Fibroblast of skin of left quadriceps (primary cell): Measurements from ENCODE around the gene LY6G5C.
"Not testable (repeated sequence)": the region's sequence is repeated elsewhere in the genome, so short reads cannot be mapped to it uniquely, and the experiment has no call there.

Experiments used
- DNase-seq, 2 experiments: peaks; one replicate each; pipeline ENCODE4 v3.0.0-alpha.2; 2013; ENCODE audit warnings: low read depth in 2 of 2

The LY6G5C gene

GRCh38 chr6:31715022-31715958 is 34.4 kb upstream of the LY6G5C start, which contains the start of gene LY6G6D:
LY6G6D (plus strand) TSS chr6:31715348; CDS start chr6:31715356, 8 bp downstream.
- no peak for DNase-seq

GRCh38 chr6:31713991-31714684 is 33.3 kb upstream of the LY6G5C start:
- no peak for DNase-seq

DNA sequence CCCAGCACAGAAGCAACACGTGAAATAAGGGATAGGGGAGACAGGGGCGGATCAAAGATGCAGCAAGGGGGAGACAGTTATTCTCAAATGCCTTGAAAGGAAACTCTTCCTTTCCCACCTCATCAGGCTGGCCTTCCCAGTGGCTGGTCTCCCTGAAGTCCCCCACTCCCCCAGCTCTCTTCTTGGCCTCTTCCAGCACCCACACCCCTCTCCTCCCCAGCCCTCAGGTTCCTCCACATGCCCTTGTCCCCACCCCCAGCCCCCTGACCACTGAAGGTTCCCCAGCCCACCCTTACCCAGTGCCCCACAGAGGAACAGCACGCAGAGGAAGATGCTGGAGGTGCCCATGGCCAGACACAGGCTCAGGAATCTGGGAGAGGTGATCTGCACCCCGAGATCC is 32.6 kb upstream of the LY6G5C start:
- DNase-seq: no peak

- DNase-seq: no peak
Observed at GRCh38 chr6:31712296-31712695, 31.4 kb upstream of the LY6G5C start.

DNA sequence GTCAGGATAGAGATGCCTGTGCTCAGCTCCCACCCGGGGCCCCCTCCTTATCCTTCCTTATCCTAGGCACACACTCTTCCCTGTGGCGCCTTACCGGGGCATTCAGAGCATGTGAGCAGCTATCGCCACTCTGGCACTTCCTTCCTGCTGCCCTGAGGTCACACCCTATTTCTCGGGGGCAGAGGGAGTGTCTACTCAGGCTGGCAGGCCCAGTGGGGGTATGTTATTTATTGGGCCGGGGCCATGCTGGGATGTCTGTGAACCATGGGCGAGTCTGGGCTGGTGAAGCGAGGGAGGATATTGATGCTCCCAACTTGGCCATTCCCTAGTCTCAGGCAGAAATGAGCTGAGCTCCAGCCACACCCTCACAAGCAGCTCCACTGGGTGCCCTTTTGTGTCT is 30.4 kb upstream of the LY6G5C start:
- DNase-seq: no peak

DNA sequence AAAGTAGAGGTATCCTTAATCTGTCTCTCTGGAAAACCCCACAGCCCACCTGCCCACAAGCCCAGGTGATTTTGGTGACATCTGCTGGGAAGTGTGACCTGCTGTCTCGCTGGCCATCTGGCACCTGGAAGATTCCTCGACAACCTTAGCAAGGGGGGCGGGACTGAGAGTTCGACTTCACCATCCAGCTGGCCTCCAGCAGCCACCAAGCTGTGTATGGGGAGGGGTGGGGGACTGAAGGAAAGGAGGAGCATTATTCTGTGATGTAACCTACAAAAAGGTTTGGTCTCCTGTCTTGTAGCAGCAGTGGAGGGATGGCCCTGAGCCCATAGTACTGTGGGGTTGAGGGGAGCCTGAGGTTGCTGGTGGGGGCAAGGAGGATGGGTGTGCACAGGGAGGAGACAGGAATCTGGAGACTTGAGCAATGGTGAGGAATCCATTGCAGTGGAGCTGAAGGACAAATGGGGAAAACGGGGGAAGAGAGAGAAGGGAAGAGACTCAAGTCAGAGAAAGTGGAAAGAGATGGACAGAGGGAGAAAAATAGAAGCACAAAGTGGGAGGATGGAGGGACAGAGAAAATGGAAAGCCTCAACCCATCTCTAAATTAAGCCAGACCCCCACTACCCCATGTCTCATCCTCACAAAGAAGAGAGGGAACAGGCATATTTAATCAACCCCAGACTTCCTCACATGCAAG is 29.8 kb upstream of the LY6G5C start:
- DNase-seq: no peak

DNA sequence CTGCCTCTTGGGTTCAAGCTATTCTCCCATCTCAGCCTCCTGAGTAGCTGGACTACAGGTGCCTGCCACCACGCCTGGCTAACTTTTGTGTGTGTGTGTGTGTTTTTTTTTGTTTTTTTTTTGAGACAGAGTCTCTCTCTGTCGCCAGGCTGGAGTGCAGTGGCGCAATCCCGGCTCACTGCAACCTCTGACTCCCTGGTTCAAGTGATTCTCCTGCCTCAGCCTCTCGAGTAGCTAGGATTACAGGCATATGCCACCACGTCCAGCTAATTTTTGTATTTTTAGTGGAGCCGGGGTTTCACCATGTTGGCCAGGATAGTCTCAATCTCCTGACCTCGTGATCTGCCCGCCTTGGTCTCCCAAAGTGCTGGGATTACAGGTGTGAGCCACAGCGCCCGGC is 28.3 kb upstream of the LY6G5C start:
- DNase-seq: not testable (repeated sequence)

DNA sequence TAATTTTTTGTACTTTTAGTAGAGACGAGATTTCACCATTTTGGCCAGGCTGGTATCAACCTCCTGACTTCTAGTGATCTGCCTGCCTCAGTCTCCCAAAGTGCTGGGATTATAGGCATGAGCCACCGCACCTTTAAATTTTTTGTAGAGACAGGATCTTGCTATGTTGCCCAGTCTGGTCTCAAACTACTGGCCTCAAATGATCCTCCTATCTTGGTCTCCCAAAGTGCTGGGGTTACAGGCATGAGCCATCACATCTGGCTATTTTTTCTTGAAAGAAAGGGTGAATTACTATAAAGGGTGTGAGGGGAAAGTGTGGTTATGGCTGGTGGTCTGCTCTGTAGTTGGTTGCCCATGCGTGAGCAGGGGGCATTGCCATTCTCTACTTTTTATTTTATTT is 27.4 kb upstream of the LY6G5C start:
- no peak for DNase-seq

DNA sequence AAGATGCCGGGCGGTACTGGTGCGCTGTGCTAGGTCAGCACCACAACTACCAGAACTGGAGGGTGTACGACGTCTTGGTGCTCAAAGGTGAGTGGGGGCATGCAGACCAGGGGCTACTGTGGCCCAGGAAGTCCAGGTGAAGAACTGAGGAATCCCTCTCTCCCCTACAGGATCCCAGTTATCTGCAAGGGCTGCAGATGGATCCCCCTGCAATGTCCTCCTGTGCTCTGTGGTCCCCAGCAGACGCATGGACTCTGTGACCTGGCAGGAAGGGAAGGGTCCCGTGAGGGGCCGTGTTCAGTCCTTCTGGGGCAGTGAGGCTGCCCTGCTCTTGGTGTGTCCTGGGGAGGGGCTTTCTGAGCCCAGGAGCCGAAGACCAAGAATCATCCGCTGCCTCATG is 26.8 kb upstream of the LY6G5C start:
- no peak for DNase-seq

- DNase-seq: no peak
Observed at GRCh38 chr6:31706599-31706998, 25.7 kb upstream of the LY6G5C start, which contains the start of gene LY6G6F. LY6G6F (plus strand) TSS chr6:31706866; CDS start chr6:31706907, 41 bp downstream.

- no peak for DNase-seq
Observed at GRCh38 chr6:31705931-31706330, 25.1 kb upstream of the LY6G5C start.

DNA sequence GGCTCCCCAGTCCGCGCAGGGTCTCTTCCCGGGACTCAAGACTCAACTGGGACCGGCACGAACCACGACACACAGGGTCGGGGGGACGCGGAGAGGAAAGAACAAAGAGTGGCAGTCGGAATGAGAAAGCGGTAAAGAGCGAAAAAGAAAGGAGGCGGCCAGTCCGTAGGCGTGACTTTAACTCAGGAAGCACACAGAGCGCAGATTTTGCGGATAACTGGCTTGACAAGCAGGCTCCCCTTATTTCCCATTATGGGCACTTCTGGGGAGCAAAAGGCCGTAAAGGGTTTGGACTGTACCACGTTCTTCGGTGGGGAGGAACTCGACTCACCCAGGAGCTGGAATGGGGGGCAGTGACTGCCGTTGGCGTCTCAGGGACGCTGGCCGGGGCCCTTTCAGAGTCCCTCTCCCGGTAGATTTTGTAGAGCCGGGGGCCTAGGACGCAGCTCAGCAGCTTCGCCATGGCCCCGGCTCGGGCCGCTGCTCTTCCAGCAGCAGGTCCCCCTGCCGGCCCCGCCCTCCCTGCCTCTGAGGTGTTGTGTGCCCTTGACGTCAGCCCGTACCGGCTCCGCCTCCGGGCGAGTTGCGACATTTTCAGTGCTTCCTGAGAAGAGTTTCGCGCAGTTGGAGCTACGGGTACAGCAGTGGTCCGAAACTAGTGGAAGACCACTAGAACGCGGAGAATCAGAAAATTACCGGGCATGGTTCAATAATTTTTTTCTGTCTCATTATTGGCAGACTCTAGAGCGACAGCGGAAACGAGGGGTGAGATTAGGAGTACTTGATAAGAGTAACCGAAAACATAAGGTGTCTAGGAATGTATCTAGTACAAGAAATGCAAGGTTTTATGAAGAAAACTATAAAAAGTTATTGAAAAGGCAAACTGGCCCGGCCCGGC is 22.2 kb upstream of the LY6G5C start, which contains the start of gene ABHD16A:
Gene ABHD16A, minus strand, starts transcription at position 506 of the 898 bp plus-strand sequence. Its CDS starts 43 bp downstream, at position 463.
- DNase-seq: peak; percentile 96 to 97

- DNase-seq: no peak
Observed at GRCh38 chr6:31702405-31702818, 21.5 kb upstream of the LY6G5C start.

DNA sequence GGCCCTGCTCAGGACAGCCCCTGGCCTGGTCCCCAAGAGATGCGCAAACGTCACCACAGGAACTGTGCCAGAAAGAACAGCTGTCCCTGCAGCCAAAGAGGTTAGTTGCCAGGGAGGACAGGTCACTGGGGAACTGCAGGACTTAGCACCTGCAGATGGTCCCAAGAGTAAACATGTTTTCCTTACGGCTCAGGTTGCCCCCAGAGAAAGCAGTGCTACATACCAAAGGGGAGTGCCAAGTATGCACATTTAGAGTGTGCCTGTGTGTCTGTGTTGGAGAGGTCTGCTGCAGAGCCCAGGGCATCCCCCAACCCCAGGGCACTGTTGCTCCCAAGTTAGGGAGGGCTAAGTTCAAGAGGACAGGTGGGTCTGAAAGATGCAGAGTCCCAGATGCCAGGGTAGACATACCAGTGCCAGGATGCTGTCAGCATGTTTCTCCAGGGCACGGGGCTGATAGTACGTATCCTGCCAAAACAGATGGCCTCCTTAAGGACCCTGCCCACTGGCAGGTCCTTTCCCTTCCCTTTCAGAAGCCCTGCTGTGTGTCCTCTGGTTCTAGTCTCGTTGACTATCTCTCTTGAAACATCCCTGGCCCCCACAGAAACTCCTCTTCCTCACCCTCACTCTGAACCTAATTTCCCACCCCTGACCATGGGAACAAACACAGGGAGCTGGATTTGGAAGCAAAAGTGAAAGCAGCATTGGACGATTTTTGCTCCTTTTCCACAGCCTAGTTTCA is 21.0 kb upstream of the LY6G5C start:
- no peak for DNase-seq

- no peak for DNase-seq
Observed at GRCh38 chr6:31700740-31701401, 20.0 kb upstream of the LY6G5C start.

- no peak for DNase-seq
Observed at GRCh38 chr6:31697555-31697954, 16.7 kb upstream of the LY6G5C start.

DNA sequence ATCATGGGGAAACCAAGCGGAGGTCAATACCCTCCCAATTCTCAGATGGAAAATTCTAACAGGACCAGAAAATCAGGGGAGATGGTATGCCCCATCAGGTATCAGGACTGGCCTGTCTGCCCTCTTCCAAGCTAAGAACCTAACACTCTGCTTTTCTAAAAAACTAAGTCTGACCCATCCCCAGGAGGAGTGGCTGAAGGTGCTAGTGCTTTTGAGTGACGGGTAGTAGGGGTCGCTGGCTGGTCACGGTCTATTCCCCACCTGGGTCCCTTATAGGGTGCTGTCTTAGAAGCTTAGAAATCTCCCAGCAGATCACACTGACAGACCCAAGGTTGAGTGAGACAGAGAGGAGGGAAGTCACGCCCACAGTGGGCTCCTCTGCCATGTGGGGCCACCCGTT is 12.7 kb upstream of the LY6G5C start:
- no peak for DNase-seq

- DNase-seq: no peak
Observed at GRCh38 chr6:31692886-31693285, 12.0 kb upstream of the LY6G5C start.

- no peak for DNase-seq
Observed at GRCh38 chr6:31692353-31692752, 11.5 kb upstream of the LY6G5C start.
